IMR-90 (cell line): ENCODE data around the gene SPAG16. TPM values are rescaled to one million over a fixed set of nuclear protein-coding genes. Genes with fewer than 3 reads are reported as not detected.

Experiments
- ATAC-seq: fragments of 200-7000 bp; cut with Tn5 transposase; 2 replicates; pipeline ENCODE4 v1.9.1; 2020; ENCODE audit warnings: low read depth, mild to moderate bottlenecking, moderate library complexity
- BruUV-seq: library from RNA; stranded (reverse); fragments of 400-500 nt; replicated peaks from 2 replicates; lab custom pipeline; 2021; lab: Mats Ljungman, UMichigan
- CTCF ChIA-PET: fragments of 300-600 bp; formaldehyde crosslinking; extraction: SDS; loops from one replicate; lab custom pipeline; 2021; ENCODE audit warnings: antibody characterized with exemption; lab: Yijun Ruan, JAX
- POLR2A ChIA-PET: fragments of 300-600 bp; sonication (Branson Sonifier 250); formaldehyde crosslinking; loops from one replicate; lab custom pipeline; 2022; ENCODE audit warnings: antibody characterized with exemption; ENCODE audit not compliant: unreplicated experiment; lab: Charles Lee
- DNase-seq: peaks from one replicate; pipeline ENCODE4 v3.0.0; 2013
- H2AFZ ChIP-seq: replicated peaks from 2 replicates; pipeline ENCODE3; 2013; ENCODE audit warnings: low read length, mild to moderate bottlenecking; ENCODE audit not compliant: poor library complexity
- H2AK5ac ChIP-seq: 2 replicates; pipeline ENCODE4 v1.6.1; 2013; ENCODE audit warnings: low read depth, low read length, inconsistent platforms
- H2AK9ac ChIP-seq: replicated peaks from 2 replicates; pipeline ENCODE3; 2013; ENCODE audit warnings: mild to moderate bottlenecking, low read depth, low read length, moderate library complexity; ENCODE audit not compliant: poor library complexity
- H2BK120ac ChIP-seq: 2 replicates; pipeline ENCODE4 v1.6.1; 2013; ENCODE audit warnings: low read depth, low read length, inconsistent platforms
- H2BK15ac ChIP-seq: 3 replicates; pipeline ENCODE4 v1.6.1; 2013; ENCODE audit warnings: low read depth, low read length, inconsistent platforms
- H2BK20ac ChIP-seq: 2 replicates; pipeline ENCODE4 v1.6.1; 2013; ENCODE audit warnings: low read depth, mild to moderate bottlenecking, inconsistent platforms, low read length, moderate library complexity
- H2BK5ac ChIP-seq: 2 replicates; pipeline ENCODE4 v1.6.1; 2013; ENCODE audit warnings: mild to moderate bottlenecking, low read depth, low read length, inconsistent platforms; ENCODE audit not compliant: poor library complexity, severe bottlenecking
- H3K14ac ChIP-seq: replicated peaks from 2 replicates; pipeline ENCODE4 v1.6.1; 2013; ENCODE audit warnings: low read depth, low read length, inconsistent platforms
- H3K18ac ChIP-seq: 2 replicates; pipeline ENCODE4 v1.6.1; 2013; ENCODE audit warnings: low read depth, low read length, control low read depth
- H3K23ac ChIP-seq: 2 replicates; pipeline ENCODE4 v1.6.1; 2013; ENCODE audit warnings: low read depth, low read length, inconsistent platforms
- H3K27ac ChIP-seq: 2 replicates; pipeline ENCODE4 v1.5.1; 2013; ENCODE audit warnings: mild to moderate bottlenecking, control low read depth, low read length; ENCODE audit not compliant: insufficient read depth
- H3K27me3 ChIP-seq: 2 replicates; pipeline ENCODE4 v1.6.1; 2013; ENCODE audit warnings: low read length; ENCODE audit not compliant: control insufficient read depth, insufficient read depth
- H3K36me3 ChIP-seq: 2 replicates; pipeline ENCODE4 v1.6.1; 2013; ENCODE audit warnings: low read length, mixed read lengths; ENCODE audit not compliant: control insufficient read depth, insufficient read depth
- H3K4ac ChIP-seq: 2 replicates; pipeline ENCODE4 v1.6.1; 2013; ENCODE audit warnings: low read depth, low read length, inconsistent platforms
- H3K4me1 ChIP-seq: 2 replicates; pipeline ENCODE4 v1.6.1; 2013; ENCODE audit warnings: low read length, mixed read lengths; ENCODE audit not compliant: control insufficient read depth, insufficient read depth
- H3K4me2 ChIP-seq: 2 replicates; pipeline ENCODE4 v1.6.1; 2013; ENCODE audit warnings: low read depth, mild to moderate bottlenecking, control low read depth, low read length, moderate library complexity
- H3K4me3 ChIP-seq: 2 replicates; pipeline ENCODE4 v1.5.1; 2013; ENCODE audit warnings: low read depth, mild to moderate bottlenecking, control low read depth, low read length, moderate library complexity; ENCODE audit not compliant: insufficient read depth
- H3K56ac ChIP-seq: 2 replicates; pipeline ENCODE4 v1.6.1; 2013; ENCODE audit warnings: low read length, inconsistent platforms; ENCODE audit not compliant: insufficient read depth; ENCODE audit errors: extremely low read depth
- H3K79me1 ChIP-seq, 2 experiments: 2 replicates each; pipeline ENCODE4 v1.6.1; 2013; ENCODE audit warnings: low read length in 2 of 2, inconsistent platforms in 1 of 2, low read depth in 1 of 2
- H3K9ac ChIP-seq: 2 replicates; pipeline ENCODE4 v1.6.1; 2013; ENCODE audit warnings: low read depth, low read length, control low read depth
- H3K9me1 ChIP-seq: 2 replicates; pipeline ENCODE4 v1.6.1; 2013; ENCODE audit warnings: low read length, inconsistent platforms; ENCODE audit not compliant: insufficient read depth
- H3K9me3 ChIP-seq: 2 replicates; pipeline ENCODE4 v1.6.1; 2013; ENCODE audit warnings: low read length; ENCODE audit not compliant: control insufficient read depth, insufficient read depth
- H4K20me1 ChIP-seq: 2 replicates; pipeline ENCODE4 v1.6.1; 2013; ENCODE audit warnings: low read length, inconsistent platforms; ENCODE audit not compliant: insufficient read depth
- H4K5ac ChIP-seq: 2 replicates; pipeline ENCODE4 v1.6.1; 2013; ENCODE audit warnings: mild to moderate bottlenecking, low read depth, low read length, control low read depth
- H4K8ac ChIP-seq, 2 experiments: 2 replicates each; pipeline ENCODE4 v1.6.1; 2013; ENCODE audit warnings: low read depth in 2 of 2, low read length in 2 of 2, control low read depth in 1 of 2, inconsistent platforms in 1 of 2
- H4K91ac ChIP-seq: 2 replicates; pipeline ENCODE4 v1.6.1; 2013; ENCODE audit warnings: low read depth, low read length, inconsistent platforms; ENCODE audit not compliant: insufficient read depth
- BHLHE40 ChIP-seq: fragments of 150-350 bp; IDR thresholded peaks from 2 replicates; pipeline ENCODE4 v1.6.1; 2016; ENCODE audit warnings: mild to moderate bottlenecking, low read depth, low read length
- CEBPB ChIP-seq: IDR thresholded peaks from 2 replicates; pipeline ENCODE4 v1.6.1; 2012; ENCODE audit warnings: low read depth, low read length, improper control_type of control experiment
- CHD1 ChIP-seq: IDR thresholded peaks from 2 replicates; pipeline ENCODE4 v1.6.1; 2012; ENCODE audit warnings: low read depth, low read length, improper control_type of control experiment
- ELK1 ChIP-seq: fragments of 150-350 bp; IDR thresholded peaks from 2 replicates; pipeline ENCODE4 v1.6.1; 2016; ENCODE audit warnings: low read depth, mild to moderate bottlenecking, low read length, moderate library complexity, borderline replicate concordance
- FOS ChIP-seq: fragments of 150-350 bp; IDR thresholded peaks from 2 replicates; pipeline ENCODE4 v1.6.1; 2016; ENCODE audit warnings: low read depth, low read length
- MAFK ChIP-seq: IDR thresholded peaks from 2 replicates; pipeline ENCODE4 v1.6.1; 2012; ENCODE audit warnings: low read depth, low read length, improper control_type of control experiment
- MAZ ChIP-seq: IDR thresholded peaks from 2 replicates; pipeline ENCODE4 v1.6.1; 2012; ENCODE audit warnings: low read depth, mild to moderate bottlenecking, low read length, improper control_type of control experiment, moderate library complexity, borderline replicate concordance
- MXI1 ChIP-seq: IDR thresholded peaks from 2 replicates; pipeline ENCODE4 v1.6.1; 2012; ENCODE audit warnings: low read depth, mild to moderate bottlenecking, low read length, moderate library complexity, borderline replicate concordance
- NFE2L2 ChIP-seq: fragments of 150-350 bp; IDR thresholded peaks from 2 replicates; pipeline ENCODE4 v1.6.1; 2016; ENCODE audit warnings: low read depth, mild to moderate bottlenecking, low read length
- POLR2A ChIP-seq: IDR thresholded peaks from 2 replicates; pipeline ENCODE4 v1.6.1; 2012; ENCODE audit warnings: mild to moderate bottlenecking, low read depth, low read length
- RAD21 ChIP-seq: IDR thresholded peaks from 2 replicates; pipeline ENCODE4 v1.6.1; 2012; ENCODE audit warnings: low read length, improper control_type of control experiment
- RCOR1 ChIP-seq: IDR thresholded peaks from 2 replicates; pipeline ENCODE4 v1.6.1; 2012; ENCODE audit warnings: mild to moderate bottlenecking, low read length, improper control_type of control experiment; ENCODE audit not compliant: insufficient replicate concordance
- RFX5 ChIP-seq: IDR thresholded peaks from 2 replicates; pipeline ENCODE4 v1.8.0; 2012; ENCODE audit warnings: low read depth, mild to moderate bottlenecking, low read length, moderate library complexity
- SMC3 ChIP-seq: fragments of 150-350 bp; IDR thresholded peaks from 2 replicates; pipeline ENCODE4 v1.6.1; 2016; ENCODE audit warnings: low read depth, mild to moderate bottlenecking, antibody characterized with exemption, low read length, moderate library complexity
- WGBS, 2 experiments: methylation state at CpG; one replicate each; pipeline versions ENCODE4 v1.1.5 to v1.1.7; 2013; ENCODE audit warnings: missing lambda C conversion rate in 2 of 2; ENCODE audit not compliant: insufficient read length in 1 of 2; ENCODE audit errors: extremely low coverage in 2 of 2; 5-methylcytosine and 5-hydroxymethylcytosine counted together
- dilution Hi-C: fragments of 300-500 bp; cut with HindIII; formaldehyde crosslinking; loops from one replicate; pipeline ENCODE4 v1.14.3; 2018; ENCODE audit warnings: low sequenced_read_pairs; ENCODE audit not compliant: unreplicated experiment
- in situ Hi-C: fragments of 300-500 bp; cut with MboI; formaldehyde crosslinking; loops from 3 replicates; pipeline ENCODE4 v1.14.3; 2019; ENCODE audit warnings: low sequenced_read_pairs, inconsistent platforms, mixed read lengths
- intact Hi-C: fragments of 100-400 bp; cut with micrococcal nuclease; formaldehyde crosslinking; loops from 2 replicates; pipeline ENCODE4 v1.10.0; 2022
- polyA plus RNA-seq, 3 experiments: library from polyadenylated mRNA; depleted of rRNA; stranded (reverse); fragments of >200 nt; gene quantifications; 2 replicates each; pipeline ENCODE4 v1.2.3, GENCODE V29; 2012; ENCODE audit warnings: low replicate concordance in 1 of 3
- total RNA-seq: library from RNA; depleted of rRNA; stranded (reverse); fragments of >200 nt; gene quantifications from 2 replicates; pipeline ENCODE4 v1.2.3, GENCODE V29; 2012
- TF ChIP-seq, protein P1 (sequence below): fragments of 150-350 bp; IDR thresholded peaks from 2 replicates; pipeline ENCODE4 v1.6.1; 2017; ENCODE audit warnings: mild to moderate bottlenecking, antibody characterized with exemption, low read length, low read depth
- TF ChIP-seq, protein P2 (sequence below): conservative IDR thresholded peaks from 2 replicates; pipeline ENCODE4 v1.5.1; 2012; ENCODE audit warnings: mild to moderate bottlenecking, low read depth, low read length, improper control_type of control experiment

SPAG16 gene
- total and polyA plus RNA-seq, 2 of the 4 experiments (the other 2 are of a cell fraction) = 7.3 to 13.5 TPM

DNA sequence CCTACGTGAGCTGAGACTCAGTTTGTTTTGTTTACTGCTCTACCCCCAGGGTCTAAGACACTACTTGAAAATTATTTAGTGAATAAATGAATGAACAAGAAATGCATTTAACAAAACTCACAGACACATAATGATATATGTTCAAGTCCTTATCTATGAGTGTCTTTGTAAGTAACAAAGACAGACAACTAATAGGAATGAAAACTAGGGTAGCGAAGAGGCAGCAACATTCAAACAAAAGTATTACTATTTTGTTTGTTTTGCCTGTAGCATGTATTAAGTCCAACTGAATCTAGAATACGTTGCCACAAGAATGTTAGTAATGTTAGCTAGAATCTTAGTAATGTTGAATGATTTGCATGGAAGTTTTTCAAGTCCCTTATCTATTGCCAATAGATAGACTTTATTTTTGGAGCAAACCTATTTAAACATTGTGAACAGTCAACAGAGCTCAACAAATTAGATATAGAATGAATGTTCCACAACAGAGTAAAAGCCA lies 981.8 kb downstream of the SPAG16 start:
- peak; percentile 19 for DNase-seq
- H4K20me1 ChIP-seq = no peaks in the 10 kb centered on the region
- H2AFZ ChIP-seq = no peak overlapping the region
- POLR2A ChIA-PET = no interaction called here
- dilution Hi-C loops (no loop called here), intact Hi-C loops (no loop called here), in situ Hi-C loops (no loop called here)
- no peak overlapping the region for H4K91ac ChIP-seq
- H2BK120ac ChIP-seq = no peak overlapping the region
- no peak overlapping the region for H3K27ac ChIP-seq
- no peak overlapping the region for H3K56ac ChIP-seq
- no peak overlapping the region for H3K18ac ChIP-seq
- TF ChIP-seq, protein P1, sequence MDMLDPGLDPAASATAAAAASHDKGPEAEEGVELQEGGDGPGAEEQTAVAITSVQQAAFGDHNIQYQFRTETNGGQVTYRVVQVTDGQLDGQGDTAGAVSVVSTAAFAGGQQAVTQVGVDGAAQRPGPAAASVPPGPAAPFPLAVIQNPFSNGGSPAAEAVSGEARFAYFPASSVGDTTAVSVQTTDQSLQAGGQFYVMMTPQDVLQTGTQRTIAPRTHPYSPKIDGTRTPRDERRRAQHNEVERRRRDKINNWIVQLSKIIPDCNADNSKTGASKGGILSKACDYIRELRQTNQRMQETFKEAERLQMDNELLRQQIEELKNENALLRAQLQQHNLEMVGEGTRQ = no peak
- TF ChIP-seq NFE2L2 (no peak), FOS (no peak), MAFK (no peak), RCOR1 (no peak), CEBPB (no peak), RAD21 (no peak), MAZ (no peak), SMC3 (no peak), BHLHE40 (no peak), RFX5 (no peak), MXI1 (no peak), CHD1 (no peak), POLR2A (no peak), ELK1 (no peak)
- TF ChIP-seq, protein P2, sequence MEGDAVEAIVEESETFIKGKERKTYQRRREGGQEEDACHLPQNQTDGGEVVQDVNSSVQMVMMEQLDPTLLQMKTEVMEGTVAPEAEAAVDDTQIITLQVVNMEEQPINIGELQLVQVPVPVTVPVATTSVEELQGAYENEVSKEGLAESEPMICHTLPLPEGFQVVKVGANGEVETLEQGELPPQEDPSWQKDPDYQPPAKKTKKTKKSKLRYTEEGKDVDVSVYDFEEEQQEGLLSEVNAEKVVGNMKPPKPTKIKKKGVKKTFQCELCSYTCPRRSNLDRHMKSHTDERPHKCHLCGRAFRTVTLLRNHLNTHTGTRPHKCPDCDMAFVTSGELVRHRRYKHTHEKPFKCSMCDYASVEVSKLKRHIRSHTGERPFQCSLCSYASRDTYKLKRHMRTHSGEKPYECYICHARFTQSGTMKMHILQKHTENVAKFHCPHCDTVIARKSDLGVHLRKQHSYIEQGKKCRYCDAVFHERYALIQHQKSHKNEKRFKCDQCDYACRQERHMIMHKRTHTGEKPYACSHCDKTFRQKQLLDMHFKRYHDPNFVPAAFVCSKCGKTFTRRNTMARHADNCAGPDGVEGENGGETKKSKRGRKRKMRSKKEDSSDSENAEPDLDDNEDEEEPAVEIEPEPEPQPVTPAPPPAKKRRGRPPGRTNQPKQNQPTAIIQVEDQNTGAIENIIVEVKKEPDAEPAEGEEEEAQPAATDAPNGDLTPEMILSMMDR = no peak
- H3K36me3 ChIP-seq = no peaks in the 10 kb centered on the region
- H2AK9ac ChIP-seq = no peak overlapping the region
- no peaks in the 10 kb centered on the region for H3K79me1 ChIP-seq
- no peak overlapping the region for H2BK15ac ChIP-seq
- no peaks in the 10 kb centered on the region for H3K27me3 ChIP-seq
- WGBS, 2 experiments = no CpG with 5 or more reads among the region's 3 CpGs
- H4K5ac ChIP-seq = no peak overlapping the region
- no peak overlapping the region for H3K4ac ChIP-seq
- H2AK5ac ChIP-seq = no peak overlapping the region
- CTCF ChIA-PET = no interaction called here
- H2BK20ac ChIP-seq = no peak overlapping the region
- no peak overlapping the region for H3K4me3 ChIP-seq
- H3K4me2 ChIP-seq = no peak overlapping the region; the same call in 1 of the 2 replicates
- no peaks in the 10 kb centered on the region for H3K4me1 ChIP-seq
- no peaks in the 10 kb centered on the region for H3K9me1 ChIP-seq
- BruUV-seq = no TSS peak
- H3K9ac ChIP-seq = no peak overlapping the region
- no peak overlapping the region for H3K14ac ChIP-seq
- H3K23ac ChIP-seq = no peak overlapping the region
- ATAC-seq = peak; percentile 61
- H4K8ac ChIP-seq = no peak overlapping the region
- no peaks in the 10 kb centered on the region for H3K9me3 ChIP-seq
- H2BK5ac ChIP-seq = peak overlapping the region; percentile 54
